HUES6 (cell line): Measurements from ENCODE around the gene RLF.
"Not testable (repeated sequence)": the region's sequence is repeated elsewhere in the genome, so short reads cannot be mapped to it uniquely, and the experiment has no call there.

Experiments
- H3K27ac ChIP-seq: 2 replicates; pipeline ENCODE4 v1.7.0; 2013; ENCODE audit warnings: low read depth, mild to moderate bottlenecking, low read length, inconsistent platforms
- H3K27me3 ChIP-seq: 2 replicates; pipeline ENCODE4 v1.6.1; 2013; ENCODE audit warnings: low read length; ENCODE audit not compliant: control insufficient read depth, insufficient read depth
- H3K36me3 ChIP-seq: 2 replicates; pipeline ENCODE4 v1.6.1; 2013; ENCODE audit warnings: low read length; ENCODE audit not compliant: control insufficient read depth, insufficient read depth
- H3K4me1 ChIP-seq: 2 replicates; pipeline ENCODE4 v1.6.1; 2013; ENCODE audit warnings: low read length; ENCODE audit not compliant: control insufficient read depth, insufficient read depth
- H3K4me3 ChIP-seq: 2 replicates; pipeline ENCODE4 v1.5.1; 2013; ENCODE audit warnings: low read depth, low read length
- H3K9ac ChIP-seq: one replicate; pipeline ENCODE4 v1.6.1; 2013; ENCODE audit warnings: mild to moderate bottlenecking, low read length
- H3K9me3 ChIP-seq: 2 replicates; pipeline ENCODE4 v1.6.1; 2013; ENCODE audit warnings: low read depth, low read length; ENCODE audit not compliant: control insufficient read depth, insufficient read depth

The RLF gene

GRCh38 chr1:40204856-40205255 lies 43.7 kb downstream of the RLF start:
- no peaks in the 10 kb centered on the region for H3K27me3 ChIP-seq
- no peaks in the 10 kb centered on the region for H3K4me1 ChIP-seq
- no peak overlapping the region for H3K4me3 ChIP-seq
- no peak overlapping the region for H3K9ac ChIP-seq
- H3K9me3 ChIP-seq, result no peaks in the 10 kb centered on the region
- H3K27ac ChIP-seq, result no peak overlapping the region
- peaks cover 37% of the 10 kb centered on the region for H3K36me3 ChIP-seq

GRCh38 chr1:40210511-40211204 lies 49.5 kb downstream of the RLF start:
- Histone ChIP-seq H3K36me3 (peaks cover 33% of the 10 kb centered on the region), H3K4me1 (no peaks in the 10 kb centered on the region), H3K27me3 (no peaks in the 10 kb centered on the region), H3K27ac (no peak overlapping the region), H3K9ac (no peak overlapping the region), H3K4me3 (no peak overlapping the region), H3K9me3 (no peaks in the 10 kb centered on the region)

- H3K27me3 ChIP-seq, result no peaks in the 10 kb centered on the region
- H3K27ac ChIP-seq, result no peak overlapping the region
- no peak overlapping the region for H3K9ac ChIP-seq
- H3K4me3 ChIP-seq, result no peak overlapping the region
- no peaks in the 10 kb centered on the region for H3K4me1 ChIP-seq
- no peaks in the 10 kb centered on the region for H3K9me3 ChIP-seq
- H3K36me3 ChIP-seq, result peaks cover 13% of the 10 kb centered on the region; the same call in 1 of the 2 replicates
Measured at GRCh38 chr1:40218333-40218732, 57.1 kb downstream of the RLF start.

GRCh38 chr1:40221471-40221905 lies 60.3 kb downstream of the RLF start:
- H3K36me3 ChIP-seq, result peaks cover 13% of the 10 kb centered on the region; the same call in 1 of the 2 replicates
- not testable (repeated sequence) for H3K27ac ChIP-seq, H3K9me3 ChIP-seq, H3K27me3 ChIP-seq, H3K4me1 ChIP-seq, H3K4me3 ChIP-seq, H3K9ac ChIP-seq

GRCh38 chr1:40221977-40222772 lies 61.0 kb downstream of the RLF start:
- Histone ChIP-seq H3K36me3 (peaks cover 13% of the 10 kb centered on the region; the same call in 1 of the 2 replicates), H3K9me3 (no peaks in the 10 kb centered on the region), H3K4me3 (no peak overlapping the region), H3K27me3 (no peaks in the 10 kb centered on the region), H3K27ac (no peak overlapping the region), H3K4me1 (no peaks in the 10 kb centered on the region), H3K9ac (no peak overlapping the region)

GRCh38 chr1:40224040-40224439 lies 62.9 kb downstream of the RLF start:
- peaks cover 10% of the 10 kb centered on the region; the same call in 1 of the 2 replicates for H3K36me3 ChIP-seq
- no peak overlapping the region for H3K4me3 ChIP-seq
- no peaks in the 10 kb centered on the region for H3K9me3 ChIP-seq
- no peak overlapping the region for H3K27ac ChIP-seq
- no peaks in the 10 kb centered on the region for H3K4me1 ChIP-seq
- no peak overlapping the region for H3K9ac ChIP-seq
- no peaks in the 10 kb centered on the region for H3K27me3 ChIP-seq

- Histone ChIP-seq H3K4me1 (no peaks in the 10 kb centered on the region), H3K27me3 (no peaks in the 10 kb centered on the region), H3K27ac (no peak overlapping the region), H3K9me3 (no peaks in the 10 kb centered on the region), H3K9ac (no peak overlapping the region), H3K36me3 (peaks cover 11% of the 10 kb centered on the region), H3K4me3 (no peak overlapping the region)
Measured at GRCh38 chr1:40226192-40226591, 65.0 kb downstream of the RLF start.

GRCh38 chr1:40232444-40232843 lies 71.3 kb downstream of the RLF start:
- H3K4me1 ChIP-seq, result no peaks in the 10 kb centered on the region
- peaks cover 53% of the 10 kb centered on the region for H3K36me3 ChIP-seq

GRCh38 chr1:40239626-40240025 lies 78.4 kb downstream of the RLF start:
- H3K4me1 ChIP-seq, result no peaks in the 10 kb centered on the region
- H3K27ac ChIP-seq, result no peak overlapping the region

More at GRCh38 chr1:40232444-40232843, 71.3 kb downstream of the RLF start:
- no peak overlapping the region for H3K4me3 ChIP-seq
- no peaks in the 10 kb centered on the region for H3K27me3 ChIP-seq
- H3K9me3 ChIP-seq, result no peaks in the 10 kb centered on the region
- H3K27ac ChIP-seq, result no peak overlapping the region
- no peak overlapping the region for H3K9ac ChIP-seq

GRCh38 chr1:40240390-40240789 lies 79.2 kb downstream of the RLF start:
- Histone ChIP-seq H3K4me1 (no peaks in the 10 kb centered on the region), H3K4me3 (no peak overlapping the region), H3K9me3 (no peaks in the 10 kb centered on the region), H3K9ac (no peak overlapping the region), H3K36me3 (peaks cover 41% of the 10 kb centered on the region), H3K27ac (no peak overlapping the region), H3K27me3 (no peaks in the 10 kb centered on the region)

More at GRCh38 chr1:40239626-40240025, 78.4 kb downstream of the RLF start:
- Histone ChIP-seq H3K9ac (no peak overlapping the region), H3K36me3 (peaks cover 46% of the 10 kb centered on the region), H3K9me3 (no peaks in the 10 kb centered on the region), H3K27me3 (no peaks in the 10 kb centered on the region), H3K4me3 (no peak overlapping the region)

- Histone ChIP-seq H3K4me3 (no peak overlapping the region), H3K4me1 (no peaks in the 10 kb centered on the region), H3K9ac (no peak overlapping the region), H3K27ac (no peak overlapping the region), H3K27me3 (no peaks in the 10 kb centered on the region), H3K36me3 (peaks cover 33% of the 10 kb centered on the region), H3K9me3 (no peaks in the 10 kb centered on the region)
Measured at GRCh38 chr1:40241362-40241761, 80.2 kb downstream of the RLF start.
